ENCODE data around the gene JMJD1C.

GRCh38 chr10:63206576-63206975 lies 259.2 kb downstream of the JMJD1C start:
- TF ChIP-seq CTCF (IDR thresholded peaks at IDR 0.05), result no peak
- TF ChIP-seq POLR2AphosphoS5 (IDR thresholded peaks at IDR 0.05), result no peak
- TF ChIP-seq EP300 (IDR thresholded peaks at IDR 0.05), result no peak
- no peak for TF ChIP-seq POLR2A (IDR thresholded peaks at IDR 0.05)
